ENCODE measurements around the gene RALGAPA2.

RALGAPA2 gene

GRCh38 chr20:20423117-20423516 is 289.3 kb downstream of the RALGAPA2 start:
- DNase-seq: no peak

GRCh38 chr20:20417876-20418676 is 294.4 kb downstream of the RALGAPA2 start:
- DNase-seq: no peak

GRCh38 chr20:20415321-20415720 is 297.1 kb downstream of the RALGAPA2 start:
- no peak for DNase-seq

- no peak for DNase-seq
Observed at GRCh38 chr20:20414640-20415220, 297.7 kb downstream of the RALGAPA2 start.

GRCh38 chr20:20413810-20414281 is 298.6 kb downstream of the RALGAPA2 start:
- no peak for DNase-seq

- no peak for DNase-seq
Observed at GRCh38 chr20:20412750-20413149, 299.7 kb downstream of the RALGAPA2 start.

GRCh38 chr20:20411836-20412235 is 300.6 kb downstream of the RALGAPA2 start:
- no peak for DNase-seq

GRCh38 chr20:20411402-20411801 is 301.0 kb downstream of the RALGAPA2 start:
- no peak for DNase-seq

GRCh38 chr20:20410678-20411077 is 301.8 kb downstream of the RALGAPA2 start:
- peak; percentile 18 to 79 for DNase-seq

- no peak for DNase-seq
Observed at GRCh38 chr20:20409331-20409730, 303.1 kb downstream of the RALGAPA2 start.

GRCh38 chr20:20407891-20408805 is 304.3 kb downstream of the RALGAPA2 start:
- DNase-seq: peak in 1 of 2 donors; percentile 72

GRCh38 chr20:20406306-20406705 is 306.1 kb downstream of the RALGAPA2 start:
- DNase-seq: no peak

GRCh38 chr20:20405623-20406022 is 306.8 kb downstream of the RALGAPA2 start:
- no peak for DNase-seq

GRCh38 chr20:20404633-20405032 is 307.8 kb downstream of the RALGAPA2 start:
- DNase-seq: no peak

- DNase-seq: no peak
Observed at GRCh38 chr20:20401991-20402390, 310.5 kb downstream of the RALGAPA2 start.

- DNase-seq: no peak
Observed at GRCh38 chr20:20399531-20400500, 312.6 kb downstream of the RALGAPA2 start.

GRCh38 chr20:20398123-20398522 is 314.3 kb downstream of the RALGAPA2 start:
- DNase-seq: no peak

- DNase-seq: no peak
Observed at GRCh38 chr20:20396794-20397193, 315.6 kb downstream of the RALGAPA2 start.

- DNase-seq: no peak
Observed at GRCh38 chr20:20395903-20396568, 316.4 kb downstream of the RALGAPA2 start.

- no peak for DNase-seq
Observed at GRCh38 chr20:20395087-20395486, 317.4 kb downstream of the RALGAPA2 start.
